Measurements from ENCODE around the gene CRIM1.

Gene CRIM1

DNA sequence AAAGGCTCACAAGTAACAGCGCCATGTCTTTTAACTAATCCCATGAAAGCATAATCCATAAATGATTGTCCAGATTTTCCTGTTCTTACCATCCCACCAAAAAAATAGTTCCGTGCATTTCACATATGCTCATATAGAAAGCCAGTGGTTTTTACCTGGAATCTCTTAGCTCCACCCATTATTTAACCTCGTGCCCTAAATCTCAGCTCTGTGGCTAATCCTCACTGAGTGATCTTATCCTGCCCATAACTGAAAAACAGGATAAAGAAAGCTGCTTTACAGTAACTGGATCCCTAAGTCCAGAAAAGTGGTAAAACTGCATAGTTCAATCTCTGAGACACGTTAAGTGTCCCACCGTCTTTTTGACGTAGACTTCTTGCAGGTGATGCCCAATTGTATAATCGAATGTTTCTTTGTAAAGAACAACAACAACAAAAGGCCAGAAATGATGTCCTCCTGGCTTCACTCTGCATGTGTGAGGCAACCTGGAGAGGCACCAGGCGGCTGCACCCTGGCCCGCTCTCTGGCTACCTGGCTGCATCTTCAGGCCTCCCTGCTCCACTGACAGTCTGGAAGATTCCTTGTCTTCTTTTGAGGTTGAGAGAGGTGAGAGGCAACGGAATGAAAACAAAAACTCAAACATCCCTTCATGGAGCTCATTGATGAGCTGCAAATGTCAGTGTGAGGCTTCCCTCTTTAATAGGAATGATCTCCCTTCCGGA, 203.8 kb downstream of the CRIM1 start:
- DNase-seq = no peak

GRCh38 chr2:36560726-36561125, 205.1 kb downstream of the CRIM1 start:
- no peak for DNase-seq

- DNase-seq = peak in 1 of 14 donors; percentile 24
Observed at GRCh38 chr2:36561237-36561944, 205.8 kb downstream of the CRIM1 start.

DNA sequence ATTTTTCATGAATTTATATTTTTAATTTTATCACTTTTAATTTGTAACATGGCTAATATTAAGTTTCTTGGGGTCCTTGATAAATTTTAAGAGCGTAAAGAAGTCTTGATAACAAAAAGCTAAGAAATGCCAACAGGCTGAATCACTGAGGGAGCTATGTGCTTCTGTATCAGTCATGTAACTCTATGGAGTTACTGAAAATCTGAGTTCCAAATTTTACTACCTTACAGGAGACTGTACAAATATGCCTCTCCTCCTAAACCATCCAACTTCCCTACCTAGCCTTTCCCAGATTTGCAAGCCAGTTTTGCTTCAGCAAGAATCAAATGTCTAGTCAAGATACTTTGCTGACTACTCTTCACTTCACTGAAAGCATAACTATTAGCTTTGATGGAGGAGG, 206.7 kb downstream of the CRIM1 start:
- no peak for DNase-seq

- DNase-seq = peak in 6 of 14 donors; percentile 16 to 43 (median 20)
Observed at GRCh38 chr2:36562973-36563532, 207.5 kb downstream of the CRIM1 start.

- DNase-seq = peak in 3 of 14 donors; percentile 17 to 38 (median 23)
Observed at GRCh38 chr2:36564377-36564930, 208.9 kb downstream of the CRIM1 start.

- no peak for DNase-seq
Observed at GRCh38 chr2:36565712-36566111, 210.1 kb downstream of the CRIM1 start.

DNA sequence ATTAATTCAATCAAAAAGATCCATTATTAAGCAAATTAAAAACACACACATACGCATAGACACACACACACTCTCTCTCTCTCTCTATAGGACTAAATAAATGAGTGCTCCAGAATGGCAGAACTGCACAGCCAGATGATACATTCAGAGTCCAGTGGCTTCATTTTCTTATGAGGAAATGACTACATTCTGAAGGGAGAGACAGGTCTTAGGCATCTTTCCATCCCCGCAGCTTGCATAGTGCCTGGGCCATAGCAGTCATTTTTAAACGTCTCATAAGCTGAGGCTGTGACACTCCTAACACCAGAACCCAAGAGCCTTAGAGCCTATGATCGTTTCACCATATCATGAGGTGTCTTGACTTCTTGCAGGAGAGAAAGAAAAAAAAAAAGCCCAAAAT, 211.3 kb downstream of the CRIM1 start:
- DNase-seq = no peak

DNA sequence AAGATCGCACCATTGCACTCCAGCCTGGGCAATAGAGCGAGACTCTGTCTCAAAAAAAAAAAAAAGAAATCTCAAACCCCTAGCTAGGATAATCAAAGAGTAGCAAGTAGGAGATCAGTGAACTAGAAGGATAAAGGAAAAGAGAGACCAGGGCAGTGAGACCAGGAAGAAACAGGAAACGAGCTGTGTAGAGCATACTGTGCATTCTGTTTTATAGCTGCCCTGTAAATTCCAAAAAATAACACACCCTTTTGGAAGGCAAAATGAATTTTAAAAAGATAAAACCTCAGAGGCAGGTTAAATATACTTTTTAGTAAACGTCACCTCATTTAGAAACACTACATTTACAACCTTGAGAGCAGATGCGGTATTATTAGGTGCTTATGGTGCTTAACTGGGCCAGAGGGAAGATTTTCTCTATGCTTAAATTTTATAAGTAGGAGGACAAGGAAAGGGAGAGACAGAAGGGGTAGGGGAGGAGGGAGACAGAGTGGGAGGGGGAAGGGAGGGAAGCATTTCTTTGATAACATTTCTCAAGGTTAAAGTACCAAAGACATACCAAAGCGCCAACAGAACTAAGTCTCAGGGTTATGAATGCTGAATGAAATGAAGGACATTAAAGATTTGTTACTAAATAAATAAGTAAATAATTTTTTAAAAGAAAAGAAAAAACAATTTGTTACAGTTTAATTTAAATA, 212.3 kb downstream of the CRIM1 start:
- DNase-seq = no peak

- DNase-seq = no peak
Observed at GRCh38 chr2:36568516-36569246, 213.1 kb downstream of the CRIM1 start.

DNA sequence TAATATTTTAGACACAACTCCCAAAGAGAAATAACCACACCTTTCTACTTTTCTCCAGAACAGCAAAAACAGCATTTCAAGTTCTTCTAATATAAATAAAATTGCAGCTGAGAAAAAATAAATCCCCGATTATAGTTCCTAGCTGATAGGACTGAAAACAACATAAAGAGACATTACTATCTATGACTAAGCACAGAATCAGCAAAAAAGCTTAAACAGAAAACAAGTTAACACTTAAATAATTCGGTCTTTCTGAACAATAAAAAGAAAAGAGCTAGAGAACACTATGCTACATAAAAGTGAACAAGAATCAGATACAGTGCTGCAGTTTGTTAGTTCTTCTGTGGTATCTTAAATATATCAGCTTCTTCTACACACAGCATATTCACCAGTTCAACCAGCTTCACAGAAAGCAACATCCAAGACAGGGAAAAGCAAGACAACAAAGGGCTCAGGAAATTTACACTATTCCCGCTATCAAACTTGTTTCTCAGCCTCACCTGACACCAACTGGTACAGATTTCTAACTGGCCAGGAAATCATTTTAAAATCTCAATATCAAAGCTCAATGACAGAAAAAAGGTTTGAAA, 213.8 kb downstream of the CRIM1 start:
- no peak for DNase-seq

DNA sequence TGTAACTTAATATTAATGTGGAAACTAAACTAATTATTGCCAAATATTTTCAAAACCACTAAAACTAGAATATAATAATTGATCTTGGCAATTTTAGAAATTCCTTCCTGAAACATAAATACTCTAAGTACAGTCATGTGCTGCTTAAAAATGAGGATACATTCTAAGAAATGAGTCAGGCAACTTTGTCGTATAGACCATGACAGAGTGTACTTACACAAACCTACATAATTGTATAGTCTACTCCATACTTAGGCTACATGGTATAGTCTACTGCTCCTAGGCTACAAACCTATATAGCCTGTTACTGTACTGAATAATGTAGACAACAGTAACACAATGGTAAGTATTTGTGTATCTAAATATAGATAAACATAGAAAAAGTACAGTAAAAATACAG, 214.8 kb downstream of the CRIM1 start:
- DNase-seq = no peak

- no peak for DNase-seq
Observed at GRCh38 chr2:36572054-36572718, 216.6 kb downstream of the CRIM1 start.

DNA sequence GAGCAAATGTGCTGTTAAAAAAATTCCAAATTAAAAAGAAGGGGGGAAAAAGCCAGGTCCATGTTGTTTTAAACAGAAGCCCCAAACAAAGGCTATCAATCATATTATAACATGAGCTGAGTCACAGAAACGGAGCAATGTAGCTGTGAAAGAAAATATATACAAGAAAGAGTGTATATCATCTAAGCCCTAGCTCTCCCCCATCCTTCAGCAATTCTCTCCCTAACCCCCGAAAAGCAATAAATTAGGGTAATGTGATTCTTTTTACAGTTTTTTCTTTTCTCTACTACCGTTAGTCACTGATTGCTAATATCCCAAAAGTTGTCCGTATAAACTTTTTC, 217.1 kb downstream of the CRIM1 start:
- DNase-seq = no peak

DNA sequence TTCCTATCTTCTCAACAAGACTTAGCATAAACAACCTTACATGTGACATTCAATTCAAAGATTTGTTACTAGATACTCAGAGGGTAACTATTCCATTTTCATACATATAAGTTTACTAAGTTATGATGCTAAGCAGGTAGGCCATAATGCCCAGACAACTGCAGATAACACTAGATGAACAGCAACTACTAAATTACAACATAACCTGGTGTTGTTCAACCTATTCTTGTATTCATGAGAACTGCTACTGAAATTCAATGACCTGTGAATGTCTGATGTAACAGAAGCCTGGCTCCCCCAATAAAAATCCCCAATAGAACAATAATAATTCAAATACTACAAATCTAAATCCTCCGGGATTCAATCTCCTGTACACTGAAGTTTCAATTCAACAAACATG, 217.6 kb downstream of the CRIM1 start:
- DNase-seq = no peak

GRCh38 chr2:36574560-36574959, 219.0 kb downstream of the CRIM1 start:
- no peak for DNase-seq

DNA sequence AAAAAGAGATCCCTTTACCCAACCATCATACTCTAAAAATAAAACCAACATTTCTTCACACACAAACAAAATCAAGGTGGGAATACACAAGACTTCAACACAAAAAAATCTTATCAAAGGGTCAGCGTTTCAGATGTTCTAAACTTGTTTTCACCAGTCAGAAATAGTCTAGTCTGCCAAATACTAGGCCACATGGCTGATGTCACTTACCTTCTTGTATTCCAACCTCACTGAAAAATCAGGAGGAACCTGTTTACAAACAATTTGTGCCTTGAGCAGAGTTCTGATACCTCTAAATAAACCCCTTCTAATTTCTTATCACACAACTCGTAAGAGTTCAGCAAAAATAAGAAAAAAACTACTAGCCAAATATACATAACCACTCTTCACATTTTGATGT, 222.3 kb downstream of the CRIM1 start:
- no peak for DNase-seq

- DNase-seq = no peak
Observed at GRCh38 chr2:36578343-36579296, 223.0 kb downstream of the CRIM1 start.

- no peak for DNase-seq
Observed at GRCh38 chr2:36579297-36579664, 223.7 kb downstream of the CRIM1 start.

- peak in 1 of 14 donors; percentile 71 for DNase-seq
Observed at GRCh38 chr2:36582538-36582937, 227.0 kb downstream of the CRIM1 start.
